Central memory CD4-positive, alpha-beta T cell (primary cell): Measurements from ENCODE around the gene ZNF622.

Experiments used
- DNase-seq: peaks from one replicate; pipeline ENCODE4 v3.0.0; 2022
- total RNA-seq, 3 experiments: gene quantifications; one replicate each; lab custom pipeline; 2026; lab: John Stamatoyannopoulos, UW

Gene ZNF622, protein sequence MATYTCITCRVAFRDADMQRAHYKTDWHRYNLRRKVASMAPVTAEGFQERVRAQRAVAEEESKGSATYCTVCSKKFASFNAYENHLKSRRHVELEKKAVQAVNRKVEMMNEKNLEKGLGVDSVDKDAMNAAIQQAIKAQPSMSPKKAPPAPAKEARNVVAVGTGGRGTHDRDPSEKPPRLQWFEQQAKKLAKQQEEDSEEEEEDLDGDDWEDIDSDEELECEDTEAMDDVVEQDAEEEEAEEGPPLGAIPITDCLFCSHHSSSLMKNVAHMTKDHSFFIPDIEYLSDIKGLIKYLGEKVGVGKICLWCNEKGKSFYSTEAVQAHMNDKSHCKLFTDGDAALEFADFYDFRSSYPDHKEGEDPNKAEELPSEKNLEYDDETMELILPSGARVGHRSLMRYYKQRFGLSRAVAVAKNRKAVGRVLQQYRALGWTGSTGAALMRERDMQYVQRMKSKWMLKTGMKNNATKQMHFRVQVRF
- total RNA-seq, result 39.2 to 76.7 (median 49.0) reads per million in 3 experiments

DNA sequence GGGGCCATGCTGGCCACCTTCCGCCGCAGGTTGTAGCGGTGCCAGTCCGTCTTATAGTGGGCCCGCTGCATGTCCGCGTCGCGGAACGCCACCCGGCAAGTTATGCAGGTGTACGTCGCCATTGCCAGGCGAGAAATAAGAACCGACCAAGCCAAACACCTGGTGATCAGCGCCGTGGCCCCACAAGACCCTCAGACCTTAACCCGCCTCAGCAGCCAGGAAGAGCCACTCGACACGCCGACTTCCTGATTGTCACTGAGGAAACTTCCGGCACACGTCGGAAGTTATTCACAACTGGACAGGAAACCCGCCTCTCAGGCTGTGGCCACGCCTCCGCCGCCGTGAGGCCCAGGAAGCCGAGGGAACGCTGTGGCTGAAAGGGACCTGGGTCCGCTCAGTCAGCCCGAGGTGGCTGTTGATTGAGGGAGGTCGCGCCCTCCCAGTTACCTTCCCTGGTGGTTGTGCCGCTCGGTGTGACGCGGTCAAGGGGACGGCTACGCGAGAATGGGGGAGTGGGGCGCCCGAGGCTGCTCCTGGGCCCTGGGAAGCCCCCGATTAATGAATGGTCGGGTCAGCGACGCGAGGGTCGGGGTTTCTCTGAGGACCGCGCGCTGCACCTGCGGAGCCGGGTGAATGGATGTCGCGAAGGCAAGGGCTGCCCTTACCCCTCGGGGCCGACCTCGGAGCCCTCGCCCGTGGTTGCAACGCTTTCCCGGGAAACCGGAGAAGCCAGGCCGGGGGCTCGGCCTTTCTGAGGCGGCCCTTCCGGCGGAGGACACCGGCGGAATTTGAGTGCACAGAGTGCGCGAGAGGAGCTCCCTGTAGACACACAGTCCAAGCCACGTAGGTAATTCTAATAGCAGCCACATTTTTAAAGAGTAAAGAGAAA is at the start of gene ZNF622:
ZNF622 (minus strand) TSS at position 257 of the 889 bp plus-strand sequence; CDS start at position 122, 135 bp downstream.
- DNase-seq, result peak; percentile 86

DNA sequence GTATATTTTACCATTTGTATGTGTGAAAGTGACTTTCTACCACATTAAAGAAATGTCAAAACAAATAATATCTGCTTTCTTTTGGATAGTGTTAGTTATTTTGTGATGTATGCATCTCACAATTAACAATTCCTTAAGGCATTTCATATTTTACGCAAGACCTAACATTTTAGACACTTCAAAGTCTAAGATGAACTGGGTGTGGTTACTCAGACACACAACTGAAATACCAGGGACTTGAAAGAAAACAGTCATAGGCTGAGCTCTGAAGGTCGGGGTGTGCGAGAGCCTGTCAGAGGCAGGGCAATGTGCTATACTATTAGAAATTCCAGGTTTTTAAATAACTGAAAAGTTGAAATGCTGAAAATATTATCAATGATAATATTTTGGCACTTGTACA is 44.5 kb upstream of the ZNF622 start:
- no peak for DNase-seq

- no peak for DNase-seq
Observed at GRCh38 chr5:16508730-16509531, 43.3 kb upstream of the ZNF622 start.

DNA sequence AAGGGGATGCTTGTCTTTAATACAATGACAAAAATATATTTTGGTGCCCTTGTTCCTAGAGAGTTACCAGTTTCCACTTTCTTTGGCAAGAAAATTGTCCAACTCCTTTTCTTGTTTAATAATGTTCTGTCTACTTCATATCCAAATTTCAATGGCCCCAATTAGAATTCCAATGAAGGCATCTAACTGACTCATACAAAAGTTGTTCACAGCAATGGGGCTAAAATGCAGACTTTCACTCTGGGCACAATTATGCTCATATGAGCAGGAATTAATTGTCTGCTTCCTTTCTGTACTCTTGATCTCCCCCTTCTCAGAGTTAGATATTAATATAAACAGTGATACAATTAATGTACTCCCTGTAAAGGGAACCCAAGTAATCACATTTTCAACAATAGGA is 42.1 kb upstream of the ZNF622 start:
- no peak for DNase-seq

GRCh38 chr5:16505904-16506303 is 40.3 kb upstream of the ZNF622 start:
- no peak for DNase-seq

DNA sequence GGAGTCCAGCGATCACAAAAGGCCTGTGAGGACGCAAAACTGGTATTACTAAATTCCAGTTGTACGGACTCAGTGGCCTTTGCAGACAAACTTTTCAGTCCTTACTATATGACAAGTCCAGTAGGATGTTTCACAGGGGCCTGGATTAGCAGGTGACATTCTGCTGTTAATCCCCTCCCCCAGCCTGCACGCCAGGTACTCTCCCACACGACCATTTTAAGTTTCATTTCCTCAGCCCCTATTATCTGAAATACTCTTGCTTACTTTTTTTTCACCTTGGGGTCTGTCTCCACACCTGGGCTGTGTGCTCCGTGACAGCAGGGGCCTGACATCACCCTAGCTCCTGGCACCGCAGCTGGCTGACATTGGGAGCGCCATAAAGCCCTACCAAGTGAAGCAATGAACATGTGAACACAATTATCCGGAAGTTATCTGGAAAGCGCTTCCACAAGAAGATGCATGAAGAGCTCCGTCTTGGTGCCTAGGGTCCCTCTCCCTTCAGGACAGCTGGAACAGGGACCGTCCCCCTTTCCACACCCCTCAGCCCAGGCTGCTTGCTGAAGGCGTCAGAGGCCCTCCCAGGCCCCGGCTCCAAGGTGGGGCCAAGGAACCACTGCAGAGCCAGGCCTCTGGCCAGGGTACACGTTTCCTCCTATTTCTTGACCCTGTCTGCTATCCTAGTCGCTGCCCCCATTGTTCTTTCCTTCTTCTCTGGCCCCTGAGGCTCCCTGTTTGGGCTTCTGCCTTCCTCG is 39.7 kb upstream of the ZNF622 start:
- no peak for DNase-seq

DNA sequence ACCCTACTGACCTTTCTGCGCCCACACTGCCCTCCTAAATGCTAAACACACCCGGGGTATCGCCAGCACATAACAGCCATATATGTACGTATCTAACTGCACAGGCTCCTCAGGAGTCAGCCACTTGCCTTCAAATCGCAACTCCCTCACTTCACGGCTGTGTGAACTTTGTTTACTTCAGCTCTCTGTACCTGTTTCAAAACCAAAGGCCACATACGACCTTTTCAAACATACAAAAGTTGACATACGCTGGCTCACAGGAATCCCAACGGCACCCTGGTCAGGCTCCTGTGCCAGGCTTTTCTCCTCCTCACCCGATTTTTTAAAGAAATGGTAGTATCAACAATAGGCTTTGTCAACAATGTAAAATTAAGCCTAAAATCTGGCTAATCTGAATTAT is 39.0 kb upstream of the ZNF622 start:
- DNase-seq, result no peak

GRCh38 chr5:16502866-16503265 is 37.3 kb upstream of the ZNF622 start:
- DNase-seq, result no peak

GRCh38 chr5:16500024-16500423 is 34.4 kb upstream of the ZNF622 start:
- no peak for DNase-seq

DNA sequence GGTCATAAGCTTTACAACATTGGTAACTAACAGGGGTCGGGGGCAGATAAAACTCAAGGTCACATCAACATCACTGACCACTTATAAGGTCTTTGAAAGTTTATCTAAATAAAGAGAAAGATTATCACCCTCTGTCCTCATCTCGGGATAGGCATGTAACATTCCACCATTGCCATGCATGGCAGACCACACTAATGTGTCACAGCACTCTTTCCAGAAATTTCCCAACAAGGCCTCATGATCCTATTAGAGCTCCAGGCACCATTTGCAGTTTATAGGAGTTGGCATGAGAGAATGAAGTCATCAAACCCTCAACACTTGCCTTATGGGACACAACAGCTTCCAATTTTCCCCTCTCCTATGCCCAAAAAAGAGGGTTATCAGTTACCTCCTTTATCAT is 31.9 kb upstream of the ZNF622 start:
- DNase-seq, result no peak

DNA sequence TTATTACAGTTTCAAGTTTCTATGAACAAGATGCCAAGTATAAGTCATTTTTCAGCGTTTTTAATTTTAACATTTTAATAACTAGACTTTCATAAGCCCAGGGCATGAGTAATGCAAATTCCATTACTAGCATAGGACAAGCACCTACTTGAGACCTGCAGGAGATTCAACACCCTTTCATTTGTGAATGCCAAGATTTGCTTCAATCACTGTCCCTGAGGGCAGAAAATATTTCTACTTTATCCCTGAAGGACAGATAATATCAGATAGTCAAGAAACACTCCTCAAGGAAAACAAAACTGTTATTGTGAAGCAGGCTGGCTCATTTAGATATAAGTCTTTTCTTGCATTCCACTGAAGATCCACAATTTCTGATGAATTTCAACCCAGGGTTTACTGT is 27.7 kb upstream of the ZNF622 start:
- no peak for DNase-seq

DNA sequence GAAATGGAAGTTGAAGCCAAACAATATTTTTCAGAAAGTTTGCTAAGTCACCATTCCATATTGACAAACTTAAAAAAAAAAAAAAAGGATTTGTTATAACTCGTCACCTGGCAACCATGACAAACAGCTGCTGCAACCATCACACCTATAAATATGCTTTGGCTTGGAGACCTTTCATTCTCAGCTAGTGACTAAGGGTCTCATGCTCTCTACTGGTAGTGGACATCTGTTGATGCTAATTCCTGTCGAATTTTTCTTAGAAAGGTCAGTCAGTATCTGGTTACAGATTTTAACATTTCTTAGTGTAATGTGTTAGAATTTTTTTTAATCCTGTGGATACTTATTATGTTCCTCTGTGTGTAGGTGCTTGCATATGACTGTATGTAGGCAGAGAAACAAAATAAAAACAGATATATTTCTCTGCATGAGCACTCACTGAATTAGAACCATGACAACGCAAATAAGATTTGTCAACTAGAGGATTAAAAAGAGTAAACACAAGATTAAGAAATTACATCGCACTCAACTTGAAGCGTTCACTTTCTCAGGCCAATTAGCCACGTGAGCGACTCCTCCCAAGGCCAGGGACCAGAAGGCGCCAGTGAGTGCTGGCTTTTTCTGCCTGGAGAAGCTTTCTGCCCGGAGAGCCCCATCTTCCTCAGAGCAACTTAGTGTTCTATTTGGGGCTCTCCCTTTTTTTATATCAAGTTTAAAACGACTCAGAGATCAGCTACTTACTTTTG is 27.0 kb upstream of the ZNF622 start:
- DNase-seq, result no peak

DNA sequence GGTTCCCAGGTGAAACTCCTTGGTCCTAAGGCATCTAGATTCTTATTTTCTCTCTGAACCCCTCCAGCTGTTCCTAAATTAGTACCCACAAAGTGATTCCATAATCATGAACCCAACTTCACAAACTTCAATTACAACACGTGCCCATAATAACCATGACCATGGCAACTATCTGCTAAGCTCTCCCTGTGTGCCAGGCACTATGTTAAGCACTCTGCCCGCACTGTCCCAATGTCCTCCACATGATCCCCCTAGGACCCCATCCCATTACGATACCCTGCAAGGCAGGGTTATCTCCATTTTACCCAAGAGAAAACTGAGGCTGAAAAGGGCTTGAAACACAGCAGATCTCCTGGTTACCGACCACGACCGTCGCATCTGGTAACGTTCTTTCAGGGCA is 25.3 kb upstream of the ZNF622 start:
- no peak for DNase-seq

DNA sequence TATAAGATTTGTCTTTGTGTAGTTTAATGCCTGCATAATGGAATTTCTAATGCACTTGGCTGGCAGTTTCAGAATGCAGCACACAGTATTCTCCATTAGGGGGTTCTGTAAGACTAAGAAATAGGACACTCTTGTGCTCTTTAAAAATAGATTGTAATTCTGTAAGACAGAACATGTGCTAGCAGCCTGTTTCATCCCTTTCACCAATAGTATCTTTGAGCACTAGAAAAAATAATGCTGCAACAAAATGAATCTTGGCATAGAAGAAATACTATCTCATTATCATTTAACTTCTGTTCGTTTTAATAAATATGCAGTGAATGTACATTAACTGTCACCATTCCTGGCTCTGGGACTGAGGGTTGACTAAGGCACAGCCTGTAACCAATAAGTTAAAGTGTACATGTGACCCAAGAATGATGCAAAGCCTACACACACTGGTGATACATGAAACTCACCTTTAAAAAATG is 23.8 kb upstream of the ZNF622 start:
- DNase-seq, result no peak

- DNase-seq, result no peak
Observed at GRCh38 chr5:16487456-16487855, 21.9 kb upstream of the ZNF622 start.

- DNase-seq, result no peak
Observed at GRCh38 chr5:16486711-16487111, 21.1 kb upstream of the ZNF622 start.

DNA sequence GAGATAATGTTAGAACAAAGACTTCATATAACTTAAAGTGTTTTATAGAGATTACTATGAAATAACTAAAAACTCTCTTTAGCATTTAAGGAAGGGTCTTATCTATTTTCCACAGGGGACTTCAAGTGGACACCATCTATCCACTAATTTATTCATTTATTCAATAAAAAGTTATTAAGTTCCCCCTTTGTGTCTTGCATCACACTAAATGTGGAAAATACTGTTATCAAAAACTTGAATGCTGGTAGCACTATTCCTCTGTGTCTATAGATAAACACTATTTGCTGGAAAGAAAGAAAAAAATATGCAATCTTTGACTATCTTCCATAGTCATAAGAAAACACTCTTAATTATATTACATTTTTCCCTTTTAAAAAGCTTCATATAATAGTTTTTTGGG is 20.1 kb upstream of the ZNF622 start:
- DNase-seq, result no peak

DNA sequence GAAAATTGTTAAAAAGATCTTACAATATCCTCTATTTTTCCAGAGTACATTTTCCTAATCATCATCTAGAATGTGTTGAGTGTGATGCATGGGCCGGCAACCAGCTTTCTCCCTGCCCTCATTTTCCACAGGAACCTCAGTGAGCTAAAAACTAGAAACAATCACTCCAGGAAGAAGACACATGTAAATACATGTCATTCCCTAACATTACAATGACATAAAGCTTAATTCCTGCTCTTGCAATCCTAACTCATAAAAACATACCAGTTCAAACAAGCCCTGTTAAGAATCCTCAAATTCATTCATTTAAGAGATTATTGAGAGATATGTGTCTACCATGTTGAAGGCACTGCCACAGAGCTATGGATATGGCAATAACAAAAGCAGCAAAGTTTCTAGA is 18.5 kb upstream of the ZNF622 start:
- no peak for DNase-seq

GRCh38 chr5:16483361-16483760 is 17.8 kb upstream of the ZNF622 start:
- DNase-seq, result no peak

DNA sequence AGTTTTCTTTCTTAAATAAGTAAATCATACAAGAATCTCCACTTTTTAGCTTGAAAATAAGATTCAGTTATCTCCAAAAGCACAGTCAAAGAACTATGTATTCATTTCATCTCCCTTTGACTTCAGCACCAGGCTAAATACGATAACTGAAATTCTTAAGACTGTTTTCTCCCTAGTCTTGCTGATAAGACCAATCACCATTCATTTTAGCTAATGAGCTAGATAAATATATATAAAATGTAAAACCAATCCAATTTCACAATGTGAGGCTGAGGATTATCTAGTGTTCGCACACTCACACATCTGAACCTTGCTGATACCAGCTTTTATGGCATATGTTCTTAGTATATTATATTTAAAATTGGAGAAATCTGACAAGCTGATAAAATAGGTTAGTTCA is 17.3 kb upstream of the ZNF622 start:
- no peak for DNase-seq
